NK-92 (cell line): ENCODE results near the gene ACTL10.
"Not testable (repeated sequence)": the region's sequence is repeated elsewhere in the genome, so short reads cannot be mapped to it uniquely, and the experiment has no call there.

Source experiments
- DNase-seq: peaks from one replicate; lab custom pipeline; 2025; ENCODE audit not compliant: unreplicated experiment; lab: John Stamatoyannopoulos, UW

ACTL10 gene

DNA sequence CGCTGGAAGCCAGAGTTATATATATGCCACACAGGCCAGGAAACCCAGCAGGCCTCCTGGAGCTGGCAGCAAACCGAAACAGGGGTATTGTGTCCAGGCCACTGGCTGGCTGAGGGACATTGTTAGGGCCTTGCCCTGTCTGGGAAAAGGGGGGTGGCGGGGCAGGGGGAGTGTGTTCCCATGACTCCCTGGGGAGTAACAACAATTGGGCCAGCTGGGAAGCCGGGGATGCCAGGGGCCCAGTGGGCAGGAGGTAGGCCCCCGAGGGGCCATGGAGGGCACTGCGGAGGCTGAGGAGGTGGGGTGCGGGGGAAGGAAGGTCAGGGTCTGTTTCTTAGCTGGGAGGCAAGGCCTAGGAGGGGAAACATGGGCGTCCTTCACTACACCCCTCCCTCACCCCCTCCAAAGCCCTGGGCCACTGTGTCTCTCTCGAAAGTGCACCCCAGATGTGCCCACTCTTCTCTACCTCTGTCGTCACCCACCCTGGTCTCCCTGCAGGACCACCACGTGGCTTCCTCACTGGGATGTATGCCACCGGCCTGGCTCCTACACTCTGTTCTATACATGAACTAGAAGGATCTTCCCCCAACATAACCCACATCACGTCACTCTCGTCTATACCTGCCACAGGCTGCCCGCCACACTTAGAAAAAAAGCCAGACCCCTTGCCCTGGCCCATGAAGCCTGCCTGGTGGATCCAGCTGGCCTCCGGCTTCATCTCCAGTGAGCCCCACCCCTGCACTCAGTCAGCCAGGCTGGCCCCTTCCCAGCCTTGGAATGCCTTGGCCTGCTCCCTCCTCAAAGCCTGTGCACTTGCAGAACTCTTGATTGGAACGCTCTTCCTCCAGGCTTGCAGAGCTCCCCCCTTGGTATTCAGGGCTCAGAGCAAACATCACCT, 27.2 kb downstream of the ACTL10 start:
- DNase-seq = no peak

DNA sequence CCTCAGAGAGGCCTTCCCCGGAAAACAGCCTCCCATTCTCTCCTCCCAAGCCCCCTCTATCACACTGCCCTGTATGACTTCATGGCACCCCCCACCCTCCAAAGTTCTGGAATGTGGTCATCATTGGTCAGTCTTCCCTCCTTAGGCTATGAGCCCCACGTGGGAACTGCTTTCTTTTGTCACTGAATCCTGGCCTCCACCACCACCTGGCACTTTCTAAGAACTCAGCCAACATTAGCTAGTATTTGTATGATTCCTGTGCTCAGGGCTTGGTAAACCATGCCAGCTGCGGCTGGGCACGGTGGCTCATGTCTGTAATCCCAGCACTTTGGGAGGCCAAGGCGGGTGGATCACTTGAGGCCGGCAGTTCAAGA, 27.9 kb downstream of the ACTL10 start:
- no peak for DNase-seq

DNA sequence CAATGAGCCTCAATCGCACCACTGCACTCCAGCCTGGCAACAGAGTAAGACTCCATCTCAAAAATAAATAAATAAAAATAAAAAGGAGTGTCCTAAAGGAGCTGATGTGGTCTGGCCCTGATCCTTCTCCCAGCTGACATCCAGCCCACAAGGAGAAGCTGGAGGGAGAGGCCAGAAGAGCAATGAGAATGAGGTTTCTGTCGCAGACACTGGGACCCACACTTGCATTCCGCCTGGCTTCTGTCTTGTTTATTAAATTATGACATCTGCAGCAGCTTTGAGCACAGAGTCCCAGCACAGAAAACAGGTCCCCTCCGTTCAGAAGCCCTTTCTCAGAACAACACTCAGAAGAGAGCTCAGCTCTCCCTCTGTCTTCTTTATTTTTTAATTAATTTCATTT, 29.7 kb downstream of the ACTL10 start:
- no peak for DNase-seq

DNA sequence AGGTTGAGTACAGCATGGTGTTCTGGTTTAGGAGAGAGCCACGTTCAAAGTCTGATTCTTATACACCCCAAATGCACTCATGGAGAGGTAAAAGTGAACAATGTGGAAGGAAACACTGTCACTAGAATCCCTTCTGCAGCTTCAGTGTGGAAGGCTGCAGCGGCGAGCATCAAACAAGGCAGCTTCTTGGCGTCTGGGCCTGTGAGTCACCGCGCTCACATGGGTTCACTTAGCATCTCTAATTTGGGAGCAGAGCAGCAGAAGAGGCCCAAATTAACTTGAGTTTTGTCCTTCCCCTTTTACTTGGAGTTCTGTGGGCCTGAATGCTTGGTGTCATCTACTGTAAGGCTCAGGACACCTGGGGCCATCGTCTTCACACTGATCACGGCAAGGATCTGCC, 30.4 kb downstream of the ACTL10 start:
- no peak for DNase-seq

DNA sequence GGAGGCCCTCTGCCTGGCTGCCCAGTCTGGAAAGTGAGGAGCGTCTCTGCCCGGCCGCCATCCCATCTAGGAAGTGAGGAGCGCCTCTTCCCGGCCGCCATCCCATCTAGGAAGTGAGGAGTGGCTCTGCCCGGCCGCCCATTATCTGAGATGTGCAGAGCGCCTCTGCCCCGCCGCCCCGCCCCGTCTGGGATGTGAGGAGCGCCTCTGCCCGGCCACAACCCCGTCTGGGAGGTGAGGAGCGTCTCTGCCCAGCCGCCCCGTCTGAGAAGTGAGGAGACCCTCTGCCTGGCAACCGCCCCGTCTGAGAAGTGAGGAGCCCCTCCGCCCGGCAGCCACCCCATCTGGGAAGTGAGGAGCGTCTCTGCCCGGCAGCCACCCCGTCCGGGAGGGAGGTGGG, 32.2 kb downstream of the ACTL10 start:
- DNase-seq = not testable (repeated sequence)

DNA sequence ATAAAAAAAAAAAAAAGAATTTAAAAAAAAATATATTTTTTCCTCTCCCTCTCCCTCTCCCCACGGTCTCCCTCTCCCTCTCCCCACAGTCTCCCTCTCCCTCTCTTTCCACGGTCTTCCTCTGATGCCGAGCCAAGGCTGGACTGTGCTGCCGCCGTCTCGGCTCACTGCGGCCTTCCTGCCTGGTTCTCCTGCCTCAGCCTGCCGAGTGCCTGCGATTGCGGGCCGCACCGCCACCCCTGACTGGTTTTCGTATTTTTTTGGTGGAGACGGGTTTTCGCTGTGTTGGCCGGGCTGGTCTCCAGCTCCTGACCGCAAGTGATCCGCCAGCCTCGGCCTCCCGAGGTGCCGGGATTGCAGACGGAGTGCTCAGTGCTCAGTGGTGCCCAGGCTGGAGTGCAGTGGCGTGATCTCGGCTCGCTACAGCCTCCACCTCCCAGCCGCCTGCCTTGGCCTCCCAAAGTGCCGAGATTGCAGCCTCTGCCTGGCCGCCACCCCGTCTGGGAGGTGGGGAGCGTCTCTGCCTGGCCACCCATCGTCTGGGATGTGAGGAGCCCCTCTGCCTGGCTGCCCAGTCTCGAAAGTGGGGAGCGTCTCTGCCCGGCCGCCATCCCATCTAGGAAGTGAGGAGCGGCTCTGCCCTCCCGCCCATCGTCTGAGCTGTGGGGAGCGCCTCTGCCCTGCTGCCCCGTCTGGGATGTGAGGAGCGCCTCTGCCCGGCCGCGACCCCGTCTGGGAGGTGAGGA, 34.1 kb downstream of the ACTL10 start:
- DNase-seq = not testable (repeated sequence)

DNA sequence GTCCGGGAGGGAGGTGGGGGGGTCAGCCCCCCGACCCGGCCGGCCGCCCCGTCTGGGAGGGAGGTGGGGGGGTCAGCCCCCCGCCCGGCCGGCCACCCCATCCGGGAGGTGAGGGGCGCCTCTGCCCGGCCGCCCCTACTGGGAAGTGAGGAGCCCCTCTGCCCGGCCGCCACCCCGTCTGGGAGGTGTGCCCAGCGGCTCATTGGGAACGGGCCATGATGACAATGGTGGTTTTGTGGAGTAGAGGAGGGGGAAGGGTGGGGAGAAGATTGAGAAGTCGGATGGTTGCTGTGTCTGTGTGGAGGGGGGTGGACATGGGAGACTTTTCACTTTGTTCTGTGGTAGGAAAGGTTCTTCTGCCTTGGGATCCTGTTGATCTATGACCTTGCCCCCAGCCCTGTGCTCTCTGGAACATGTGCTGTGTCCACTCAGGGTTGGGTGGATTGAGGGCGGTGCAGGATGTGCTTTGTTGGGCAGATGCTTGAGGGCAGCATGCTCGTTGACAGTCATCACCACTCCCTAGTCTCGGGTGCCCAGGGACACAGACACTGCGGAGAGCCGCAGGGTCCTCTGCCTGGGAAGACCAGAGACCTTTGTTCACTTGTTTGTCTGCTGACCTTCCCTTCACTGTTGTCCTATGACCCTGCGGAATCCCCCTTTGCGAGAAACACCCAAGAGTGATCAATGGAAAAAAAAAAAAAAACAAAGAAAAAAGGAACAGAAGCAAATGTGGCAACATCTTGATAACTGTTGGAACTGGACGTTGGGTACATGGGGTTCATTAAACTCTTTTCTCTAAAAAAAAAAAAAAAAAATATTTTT, 35.1 kb downstream of the ACTL10 start:
- DNase-seq = no peak

DNA sequence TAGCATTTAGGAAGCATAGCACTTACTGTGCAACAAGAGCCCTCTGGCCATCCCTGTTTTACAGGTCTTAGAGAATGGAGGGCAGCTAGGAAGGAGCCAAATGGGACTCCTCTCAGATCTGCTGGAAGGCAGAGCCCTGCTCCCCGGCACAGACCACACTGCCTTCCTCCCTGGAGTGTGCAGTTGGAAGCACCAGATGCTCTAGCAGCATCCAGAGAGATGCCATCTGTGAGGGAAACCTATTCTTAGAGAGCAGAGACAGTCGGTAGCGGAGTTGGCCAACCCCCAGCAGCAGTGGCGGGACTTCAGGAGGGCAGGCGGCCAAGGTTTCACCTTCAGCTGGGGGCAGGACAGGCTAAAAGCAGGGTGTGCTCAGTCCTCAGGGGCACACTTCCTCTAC, 36.1 kb downstream of the ACTL10 start:
- no peak for DNase-seq

DNA sequence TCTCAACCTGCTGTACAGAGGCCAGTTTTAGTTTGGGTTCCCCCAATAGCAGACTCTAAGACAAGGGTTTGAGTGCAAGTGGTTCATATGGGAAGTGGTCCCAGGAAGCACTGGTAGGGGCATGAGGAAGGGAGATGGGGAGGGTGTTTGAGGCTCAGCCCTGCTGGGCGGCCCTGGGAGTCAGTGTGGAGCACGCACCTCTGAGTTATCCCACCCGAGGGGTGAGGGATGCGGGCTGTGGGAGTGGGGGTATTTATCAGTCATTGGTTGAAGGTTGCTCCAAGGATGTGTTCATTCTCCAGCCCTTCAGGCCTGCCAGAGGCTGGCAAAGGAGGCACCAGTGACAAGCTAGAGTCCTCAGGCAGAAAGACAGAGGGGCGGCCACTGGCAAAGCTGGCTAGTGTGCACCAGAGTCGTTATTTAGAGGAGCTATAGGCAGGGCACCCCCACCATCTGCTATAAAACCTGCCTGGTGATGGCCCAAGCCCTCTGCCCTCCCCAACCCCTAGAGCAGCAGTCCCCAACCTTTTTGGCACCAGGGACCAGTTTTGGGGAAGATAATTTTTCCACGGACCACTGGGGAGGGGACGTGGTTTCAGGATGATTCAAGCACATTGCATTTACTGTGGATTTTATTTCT, 36.9 kb downstream of the ACTL10 start:
- DNase-seq = no peak

DNA sequence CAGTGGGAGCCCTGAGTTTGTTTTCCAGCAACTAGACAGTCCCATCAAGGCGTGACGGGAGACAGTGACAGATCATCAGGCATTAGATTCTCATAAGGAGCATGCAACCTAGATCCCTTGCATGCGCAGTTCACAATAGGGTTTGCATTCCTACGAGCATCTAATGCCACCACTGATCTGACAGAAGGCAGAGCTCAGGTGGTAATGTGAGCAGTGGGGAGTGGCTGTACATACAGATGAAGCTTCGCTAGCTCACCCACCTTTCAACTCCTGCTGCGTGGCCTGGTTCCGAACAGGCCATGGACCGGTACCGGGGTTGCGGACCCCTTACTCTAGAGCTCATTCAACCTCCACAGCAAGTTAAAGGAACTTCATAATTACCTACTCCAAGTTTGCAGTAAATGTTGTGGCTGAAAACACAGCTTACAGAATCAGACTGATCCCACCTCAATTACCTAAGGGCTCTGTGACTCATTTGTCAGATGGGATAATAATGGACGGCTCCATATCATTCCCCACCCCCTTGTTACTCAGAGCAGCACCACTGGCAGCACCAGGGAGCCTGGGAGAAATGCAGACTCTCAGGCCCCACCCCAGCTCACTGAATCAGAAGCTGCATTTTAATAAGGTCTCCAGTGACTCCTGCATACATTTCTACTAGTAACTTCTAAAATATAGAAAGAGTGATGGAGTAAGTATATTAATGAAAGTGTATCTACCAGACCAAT, 37.6 kb downstream of the ACTL10 start:
- no peak for DNase-seq

DNA sequence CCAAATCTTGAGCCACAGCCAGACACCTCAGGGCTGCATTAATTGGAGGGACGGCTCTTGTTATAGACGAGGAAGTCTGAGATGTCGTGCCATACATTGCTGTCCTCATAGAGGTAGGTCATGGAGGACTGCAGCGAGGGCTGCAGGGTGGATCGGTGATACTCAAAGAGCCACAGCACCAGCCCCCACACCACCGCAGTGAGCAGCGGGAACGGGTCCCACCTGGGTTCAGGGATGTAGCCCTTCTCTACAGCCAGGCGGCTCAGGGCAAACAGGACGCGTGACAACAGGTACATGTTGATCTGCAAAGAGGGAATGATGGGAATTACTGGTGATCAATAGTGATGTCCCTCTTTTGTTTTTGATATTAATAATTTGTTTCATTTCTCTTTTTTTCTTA, 40.9 kb downstream of the ACTL10 start:
- DNase-seq = no peak

DNA sequence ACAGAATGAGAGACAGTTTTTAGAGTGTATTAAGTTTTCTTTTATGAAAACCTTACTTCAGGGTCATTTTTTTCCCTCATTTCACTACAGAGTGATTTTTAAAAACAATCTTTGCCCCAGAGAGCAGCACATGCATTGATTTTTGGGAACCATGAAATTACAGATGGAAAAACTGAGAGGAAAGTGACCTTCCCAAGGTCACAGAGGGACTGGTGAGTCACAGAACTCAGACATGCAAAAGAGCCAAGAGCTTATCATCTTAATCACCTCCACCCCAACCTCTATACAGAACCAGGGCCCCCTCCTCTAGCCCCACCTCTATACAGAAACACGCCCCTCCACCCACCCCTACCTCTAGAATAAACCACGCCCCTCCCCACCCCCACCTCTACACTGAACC, 42.7 kb downstream of the ACTL10 start:
- no peak for DNase-seq

DNA sequence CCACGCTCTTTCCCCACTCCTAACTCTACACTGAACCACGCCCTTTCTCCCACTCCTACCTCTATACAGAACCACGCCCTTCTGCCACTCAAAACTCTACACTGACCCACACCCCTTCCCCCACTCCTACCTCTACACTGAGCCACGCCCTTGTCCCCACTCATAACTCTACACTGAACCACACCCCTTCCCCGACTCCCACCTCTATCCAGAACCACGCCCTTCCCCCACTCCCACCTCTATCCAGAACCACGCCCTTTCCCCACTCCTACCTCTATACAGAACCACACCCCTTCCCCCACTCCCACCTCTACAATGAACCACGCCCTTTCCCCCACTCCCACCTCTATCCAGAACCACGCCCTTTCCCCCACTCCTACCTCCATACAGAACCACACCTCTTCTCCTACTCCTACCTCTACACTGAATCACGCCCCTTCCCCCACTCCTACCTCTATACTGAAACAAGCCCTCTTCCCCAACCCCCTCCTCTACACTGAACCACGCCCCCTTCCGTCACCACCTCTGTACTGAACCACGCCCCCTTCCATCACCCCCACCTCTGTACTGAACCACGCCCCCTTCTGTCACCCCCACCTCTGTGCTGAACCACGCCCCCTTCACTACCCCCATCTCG, 43.3 kb downstream of the ACTL10 start:
- DNase-seq = no peak

DNA sequence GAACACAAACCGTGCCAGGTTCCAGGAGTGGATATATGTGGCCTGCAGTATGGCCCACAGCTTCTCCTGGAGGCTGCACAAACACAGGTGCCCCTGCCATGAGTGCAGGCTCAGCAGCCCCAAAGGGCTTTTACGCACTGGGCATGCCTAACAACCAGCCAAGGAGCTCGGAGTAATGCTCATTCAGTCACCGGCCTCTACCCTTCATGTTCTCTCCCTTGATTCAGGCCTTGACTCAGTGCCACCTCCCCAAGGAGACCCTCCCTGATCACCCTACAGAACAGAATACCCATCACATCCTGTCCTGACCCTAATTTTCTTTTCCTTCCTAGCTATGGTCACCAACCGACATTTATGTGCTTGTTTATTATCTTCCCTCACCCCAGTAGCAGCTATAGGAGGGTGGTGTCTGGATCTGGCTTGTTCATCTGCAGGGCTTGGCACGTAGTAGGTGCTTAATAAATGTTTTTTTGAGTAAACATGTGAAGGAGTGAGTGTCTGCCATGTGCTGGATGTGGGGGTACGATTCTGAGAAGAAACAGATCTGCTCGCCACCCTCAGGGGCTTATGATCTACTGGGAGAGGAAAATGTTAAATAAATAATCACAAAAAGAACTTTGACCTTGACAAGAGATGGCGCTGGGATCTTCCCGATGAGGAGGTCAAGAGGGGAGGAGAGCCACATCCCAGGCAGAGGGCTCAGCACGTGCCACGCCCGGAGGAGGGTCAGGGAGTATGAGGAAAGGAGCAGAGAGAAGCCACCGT, 44.1 kb downstream of the ACTL10 start:
- DNase-seq = no peak

DNA sequence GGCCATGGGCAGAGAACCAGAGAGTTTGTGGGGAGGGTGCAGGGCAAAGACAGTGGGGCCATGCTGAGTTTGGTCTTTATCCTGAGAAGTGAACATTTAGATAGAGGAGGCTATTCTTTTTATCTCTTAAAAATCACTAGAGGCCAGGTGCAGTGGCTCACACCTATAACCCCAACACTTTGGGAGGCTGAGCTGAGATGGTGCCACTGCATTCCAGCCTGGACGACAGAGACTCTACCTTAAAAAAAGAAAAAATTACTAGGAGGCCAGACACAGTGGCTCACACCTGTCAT, 44.6 kb downstream of the ACTL10 start:
- no peak for DNase-seq

DNA sequence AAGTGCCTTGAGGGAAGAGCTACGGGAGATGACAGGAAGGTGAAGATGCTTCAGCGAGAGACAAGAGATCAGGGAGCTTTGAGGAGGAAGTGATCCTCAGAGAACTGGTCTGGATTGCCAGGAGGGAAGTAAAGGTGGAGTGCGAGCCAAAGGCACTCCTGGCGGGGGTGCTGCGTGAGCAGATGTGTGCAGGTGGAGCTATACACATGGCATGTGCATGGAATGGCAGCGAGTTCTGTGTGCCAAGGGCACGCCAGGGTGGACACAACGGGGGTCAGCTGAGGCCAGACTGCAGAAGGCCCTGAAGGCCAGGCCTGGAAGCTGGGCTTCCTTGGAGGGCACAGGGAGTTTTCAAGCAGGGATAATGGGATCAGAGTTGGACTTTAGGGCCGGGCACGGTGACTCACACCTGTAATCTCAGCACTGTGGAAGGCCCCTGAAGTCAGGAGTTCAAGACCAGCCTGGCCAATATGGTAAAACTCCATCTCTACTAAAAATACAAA, 47.2 kb downstream of the ACTL10 start:
- DNase-seq = no peak

DNA sequence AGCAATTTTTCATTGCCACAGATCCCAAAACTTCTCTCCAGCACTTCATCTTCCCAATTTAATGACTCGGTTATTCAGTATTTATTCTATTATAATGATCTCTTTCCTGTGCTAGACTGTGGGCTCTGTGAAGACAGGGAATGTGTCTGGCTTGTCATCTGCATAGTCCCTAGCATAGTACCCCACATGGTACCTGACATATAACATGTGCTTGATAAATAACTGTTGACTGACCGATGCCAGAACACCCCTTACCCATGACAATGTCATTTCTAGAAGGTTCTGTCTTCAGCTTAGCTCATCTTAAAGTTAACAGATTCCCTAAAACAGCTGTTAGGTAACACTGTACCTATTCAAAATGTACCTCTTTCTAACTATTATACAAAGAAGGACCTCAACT, 49.8 kb downstream of the ACTL10 start:
- no peak for DNase-seq
